CMK (cell line): ENCODE results near the gene BMP6.

Experiments
- DNase-seq: peaks from one replicate; pipeline ENCODE4 v3.0.0-alpha.2; 2010; ENCODE audit warnings: low read depth

BMP6 gene

GRCh38 chr6:7832904-7833750 lies 107.2 kb downstream of the BMP6 start:
- DNase-seq: no peak

GRCh38 chr6:7833751-7834070 lies 107.8 kb downstream of the BMP6 start:
- DNase-seq: no peak

GRCh38 chr6:7836371-7837026 lies 110.6 kb downstream of the BMP6 start:
- DNase-seq: no peak

- DNase-seq: no peak
Measured at GRCh38 chr6:7841781-7842468, 116.0 kb downstream of the BMP6 start.

- no peak for DNase-seq
Measured at GRCh38 chr6:7846966-7847818, 121.3 kb downstream of the BMP6 start.

- no peak for DNase-seq
Measured at GRCh38 chr6:7848229-7848628, 122.3 kb downstream of the BMP6 start.

- no peak for DNase-seq
Measured at GRCh38 chr6:7851780-7852179, 125.9 kb downstream of the BMP6 start.

- DNase-seq: no peak
Measured at GRCh38 chr6:7859591-7859990, 133.7 kb downstream of the BMP6 start.

GRCh38 chr6:7865781-7866180 lies 139.9 kb downstream of the BMP6 start:
- no peak for DNase-seq

- no peak for DNase-seq
Measured at GRCh38 chr6:7866526-7866925, 140.6 kb downstream of the BMP6 start.

- no peak for DNase-seq
Measured at GRCh38 chr6:7868926-7869325, 143.0 kb downstream of the BMP6 start.

GRCh38 chr6:7878401-7878964 lies 152.6 kb downstream of the BMP6 start:
- DNase-seq: no peak

GRCh38 chr6:7879043-7879442 lies 153.1 kb downstream of the BMP6 start:
- DNase-seq: no peak

- DNase-seq: no peak
Measured at GRCh38 chr6:7879579-7879978, 153.7 kb downstream of the BMP6 start.

GRCh38 chr6:7879980-7880717 lies 154.2 kb downstream of the BMP6 start:
- DNase-seq: no peak

- DNase-seq: no peak
Measured at GRCh38 chr6:7880718-7881107, 154.8 kb downstream of the BMP6 start.

GRCh38 chr6:7881765-7882500 lies 156.0 kb downstream of the BMP6 start:
- DNase-seq: no peak

- no peak for DNase-seq
Measured at GRCh38 chr6:7882505-7883257, 156.8 kb downstream of the BMP6 start.

GRCh38 chr6:7883381-7883780 lies 157.5 kb downstream of the BMP6 start:
- DNase-seq: no peak

- DNase-seq: no peak
Measured at GRCh38 chr6:7886132-7886531, 160.2 kb downstream of the BMP6 start.
